Measurements from ENCODE around the gene AGPAT4.

DNA sequence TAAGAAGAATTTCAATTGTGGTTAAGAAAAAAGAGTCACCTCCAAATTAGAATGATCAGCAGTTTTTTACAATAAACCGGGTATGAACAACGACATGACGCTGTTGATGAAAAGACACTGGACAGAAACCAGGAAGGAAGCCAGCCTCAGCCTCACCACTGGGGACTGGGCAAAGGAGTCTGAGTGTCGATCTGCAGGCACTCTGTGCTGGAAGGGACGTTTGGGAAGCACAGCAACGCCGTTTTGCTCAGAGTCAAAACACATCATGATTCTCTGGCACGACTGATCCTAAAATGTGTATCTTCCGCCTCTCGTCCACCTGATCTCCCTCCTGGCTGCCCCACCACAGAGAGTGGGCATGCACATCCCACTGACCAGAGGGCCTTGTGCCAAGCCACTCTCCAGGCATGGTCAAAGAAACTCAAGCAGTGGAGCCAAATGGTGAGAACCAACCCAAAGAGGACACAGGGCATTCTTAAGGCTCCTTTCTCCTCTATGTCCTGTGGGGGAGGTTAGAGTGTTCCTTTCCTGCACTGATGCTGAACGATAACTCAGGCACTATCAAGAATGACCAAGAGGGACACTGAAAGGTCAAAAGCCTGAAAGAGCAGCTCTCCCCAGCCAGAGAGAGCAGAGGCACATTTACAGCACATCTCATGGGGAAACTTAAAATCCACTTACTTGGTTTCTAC lies 68.8 kb downstream of the AGPAT4 start:
- no peak for TF ChIP-seq EZH2phosphoT487 (IDR thresholded peaks at IDR 0.05; ENCODE audit: borderline replicate concordance)
- TF ChIP-seq, protein P1, sequence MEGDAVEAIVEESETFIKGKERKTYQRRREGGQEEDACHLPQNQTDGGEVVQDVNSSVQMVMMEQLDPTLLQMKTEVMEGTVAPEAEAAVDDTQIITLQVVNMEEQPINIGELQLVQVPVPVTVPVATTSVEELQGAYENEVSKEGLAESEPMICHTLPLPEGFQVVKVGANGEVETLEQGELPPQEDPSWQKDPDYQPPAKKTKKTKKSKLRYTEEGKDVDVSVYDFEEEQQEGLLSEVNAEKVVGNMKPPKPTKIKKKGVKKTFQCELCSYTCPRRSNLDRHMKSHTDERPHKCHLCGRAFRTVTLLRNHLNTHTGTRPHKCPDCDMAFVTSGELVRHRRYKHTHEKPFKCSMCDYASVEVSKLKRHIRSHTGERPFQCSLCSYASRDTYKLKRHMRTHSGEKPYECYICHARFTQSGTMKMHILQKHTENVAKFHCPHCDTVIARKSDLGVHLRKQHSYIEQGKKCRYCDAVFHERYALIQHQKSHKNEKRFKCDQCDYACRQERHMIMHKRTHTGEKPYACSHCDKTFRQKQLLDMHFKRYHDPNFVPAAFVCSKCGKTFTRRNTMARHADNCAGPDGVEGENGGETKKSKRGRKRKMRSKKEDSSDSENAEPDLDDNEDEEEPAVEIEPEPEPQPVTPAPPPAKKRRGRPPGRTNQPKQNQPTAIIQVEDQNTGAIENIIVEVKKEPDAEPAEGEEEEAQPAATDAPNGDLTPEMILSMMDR (conservative IDR thresholded peaks at IDR 0.05; ENCODE audit: low read length), result no peak
